ENCODE results near the gene JUP.
"Not testable (repeated sequence)": the region's sequence is repeated elsewhere in the genome, so short reads cannot be mapped to it uniquely, and the experiment has no call there.

JUP gene

GRCh38 chr17:41785091-41785858, 1.2 kb downstream of the JUP start:
- H3K27ac ChIP-seq, result peak overlapping the region; percentile 69 to 99 (median 96)

DNA sequence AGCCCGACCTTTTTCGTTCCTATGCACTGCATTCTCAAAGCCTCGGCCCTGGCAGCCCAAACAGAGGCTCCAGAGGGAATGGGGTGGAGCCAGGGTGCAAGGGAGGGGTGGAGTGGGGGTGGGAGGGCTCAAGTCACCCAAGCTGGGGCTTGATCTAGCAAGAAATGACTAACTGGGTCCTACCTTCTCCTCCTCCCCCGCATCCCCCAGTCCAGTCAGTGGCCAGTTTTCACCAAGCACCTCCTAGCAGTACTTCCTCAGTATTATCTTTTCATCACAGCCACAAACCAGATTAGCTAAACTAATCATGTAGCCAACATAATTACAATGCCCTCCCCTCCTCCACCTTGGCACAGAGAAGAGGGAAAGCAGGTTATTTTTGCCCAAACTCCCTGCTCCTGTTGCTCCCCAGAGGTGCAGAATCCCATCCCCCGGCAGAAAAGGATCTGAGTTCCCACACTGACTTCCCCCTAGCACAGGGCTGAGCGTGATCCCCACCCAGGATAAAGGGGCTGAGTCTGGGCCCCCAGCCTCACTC, 2.2 kb downstream of the JUP start:
- peak overlapping the region in 20 of 21 experiments; percentile 81 to 99 (median 96) for H3K27ac ChIP-seq

More at GRCh38 chr17:41785091-41785858, 1.2 kb downstream of the JUP start:
- peak overlapping the region; percentile 53 to 87 (median 70) for H3K4me3 ChIP-seq

DNA sequence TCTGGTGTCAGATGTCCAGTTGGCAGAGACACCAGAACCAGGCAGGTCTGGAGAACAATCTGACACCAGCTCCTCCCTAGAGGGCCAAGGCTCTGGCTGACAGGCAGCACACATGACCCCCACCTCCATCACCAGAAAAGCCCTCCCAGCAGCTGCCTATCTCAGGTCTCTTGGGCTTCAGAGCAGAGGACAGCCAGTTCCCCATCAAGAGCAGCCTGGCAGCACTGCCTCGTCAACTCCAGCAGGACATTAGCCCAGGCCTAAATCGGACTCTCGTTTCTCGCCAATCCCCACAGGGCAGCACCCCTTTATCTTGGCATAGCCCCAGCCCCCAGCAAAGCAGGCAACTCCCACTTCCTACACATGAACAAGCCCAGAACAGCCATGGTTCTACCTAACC, 4.4 kb downstream of the JUP start:
- Histone ChIP-seq H3K27ac (peak overlapping the region in 19 of 21 experiments; percentile 14 to 99 (median 67)), H3K4me3 (peak overlapping the region in 5 of 7 experiments; percentile 6 to 80 (median 25))

More for the DNA sequence above, 2.2 kb downstream of the JUP start:
- H3K4me3 ChIP-seq, result peak overlapping the region; percentile 53 to 87 (median 70)

DNA sequence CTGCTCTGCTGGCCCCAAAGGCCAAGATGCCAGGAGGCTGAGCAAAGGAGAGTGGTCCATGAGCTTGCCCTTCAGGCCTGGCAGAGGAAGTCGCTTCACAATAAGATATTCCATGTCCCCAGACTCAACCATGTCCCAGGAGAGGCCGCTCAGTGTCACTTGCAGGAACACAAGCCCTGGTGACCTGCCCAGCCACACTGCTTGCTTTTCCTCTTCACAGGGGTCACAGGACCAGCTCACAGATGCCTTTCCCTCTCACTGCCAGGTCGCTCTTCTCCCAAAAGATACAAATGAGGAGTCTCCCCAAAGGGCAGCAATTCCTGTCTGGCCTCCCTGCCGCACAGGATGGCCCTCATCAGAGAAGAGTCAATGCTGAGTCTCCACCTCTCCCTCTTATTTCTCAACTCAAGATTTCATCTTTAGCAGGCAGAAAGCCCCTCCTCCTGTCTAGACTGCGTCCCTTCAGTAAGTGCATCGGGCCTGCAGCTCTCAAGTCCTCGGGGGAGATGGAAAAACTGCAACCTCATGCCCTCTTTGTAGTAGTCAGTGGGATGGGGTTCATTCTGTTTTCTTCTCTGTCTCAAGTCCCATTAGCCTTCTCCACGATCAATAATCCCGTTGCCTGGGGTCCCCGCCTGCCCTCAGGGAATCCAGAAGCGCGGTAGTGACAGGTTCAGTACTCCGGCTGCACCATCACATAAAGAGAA, 5.0 kb downstream of the JUP start:
- peak overlapping the region in 3 of 7 experiments; percentile 6 to 80 (median 70) for H3K4me3 ChIP-seq
- H3K27ac ChIP-seq, result peak overlapping the region in 17 of 21 experiments; percentile 2 to 99 (median 73)

- Histone ChIP-seq H3K27ac (peak overlapping the region in 1 of 21 experiments; percentile 21), H3K4me3 (no peak overlapping the region)
Measured at GRCh38 chr17:41779954-41780353, 6.6 kb downstream of the JUP start.

GRCh38 chr17:41777574-41778188, 8.8 kb downstream of the JUP start:
- Histone ChIP-seq H3K27ac (peak overlapping the region in 19 of 21 experiments; percentile 3 to 87 (median 68)), H3K4me3 (no peak overlapping the region)

DNA sequence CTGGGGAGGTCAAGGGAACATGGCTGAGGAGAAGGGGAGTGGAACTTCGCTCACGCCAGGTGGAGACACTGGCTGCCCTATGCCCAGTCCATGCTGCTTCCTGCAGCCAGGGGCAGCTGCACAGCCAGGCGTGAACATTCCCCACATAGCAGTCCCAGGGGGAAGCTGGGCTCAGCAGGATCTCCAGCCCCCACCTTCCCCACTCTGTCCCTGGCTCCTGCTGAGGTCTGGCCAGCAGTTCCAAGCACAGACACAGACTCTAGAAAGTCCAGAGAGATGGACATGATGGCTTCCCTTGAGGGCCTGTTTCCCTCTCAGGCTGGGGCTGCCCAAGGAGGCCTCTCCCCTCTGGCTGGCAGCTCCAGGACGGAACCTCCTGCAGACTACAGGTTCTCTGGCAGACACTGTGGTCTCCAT, 9.3 kb downstream of the JUP start:
- peak overlapping the region in 19 of 21 experiments; percentile 18 to 87 (median 67) for H3K27ac ChIP-seq
- no peak overlapping the region for H3K4me3 ChIP-seq

- peak overlapping the region in 19 of 21 experiments; percentile 32 to 87 (median 68) for H3K27ac ChIP-seq
- H3K4me3 ChIP-seq, result not testable (repeated sequence)
Measured at GRCh38 chr17:41776262-41776900, 10.1 kb downstream of the JUP start.

- Histone ChIP-seq H3K27ac (peak overlapping the region in 20 of 21 experiments; percentile 32 to 87 (median 66)), H3K4me3 (no peak overlapping the region)
Measured at GRCh38 chr17:41775394-41776226, 10.9 kb downstream of the JUP start.

DNA sequence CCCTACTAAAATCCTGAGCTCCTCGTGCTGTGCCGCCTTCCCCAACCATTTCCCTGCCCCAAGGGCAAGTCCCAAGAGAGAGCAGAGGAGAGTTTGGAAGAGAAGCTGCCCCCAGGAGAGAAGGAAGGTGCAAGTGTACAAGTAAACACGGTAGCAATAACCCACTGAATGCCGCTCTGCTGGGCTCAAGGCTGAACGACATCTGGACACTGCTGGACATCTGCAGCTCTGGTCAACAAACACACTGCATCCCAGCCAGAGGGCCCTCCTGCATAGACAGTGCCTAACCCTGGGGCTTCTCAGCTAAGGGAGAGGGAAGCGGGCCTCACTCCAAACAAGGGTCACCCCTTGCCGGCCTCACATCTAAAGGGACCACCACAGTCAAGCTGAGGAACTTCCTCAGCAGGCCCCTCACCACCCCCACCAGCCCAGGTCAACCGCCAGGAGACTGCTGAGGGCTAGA, 12.7 kb downstream of the JUP start:
- H3K4me3 ChIP-seq, result peak overlapping the region in 1 of 7 experiments; percentile 8
- peak overlapping the region in 20 of 21 experiments; percentile 48 to 87 (median 74) for H3K27ac ChIP-seq

- Histone ChIP-seq H3K4me3 (peak overlapping the region in 2 of 7 experiments; percentile 7 to 8), H3K27ac (peak overlapping the region in 20 of 21 experiments; percentile 56 to 87 (median 78))
Measured at GRCh38 chr17:41773190-41773588, 13.3 kb downstream of the JUP start.

GRCh38 chr17:41772586-41773189, 13.8 kb downstream of the JUP start:
- H3K27ac ChIP-seq, result peak overlapping the region in 19 of 21 experiments; percentile 39 to 87 (median 75)
- peak overlapping the region in 1 of 7 experiments; percentile 7 for H3K4me3 ChIP-seq

DNA sequence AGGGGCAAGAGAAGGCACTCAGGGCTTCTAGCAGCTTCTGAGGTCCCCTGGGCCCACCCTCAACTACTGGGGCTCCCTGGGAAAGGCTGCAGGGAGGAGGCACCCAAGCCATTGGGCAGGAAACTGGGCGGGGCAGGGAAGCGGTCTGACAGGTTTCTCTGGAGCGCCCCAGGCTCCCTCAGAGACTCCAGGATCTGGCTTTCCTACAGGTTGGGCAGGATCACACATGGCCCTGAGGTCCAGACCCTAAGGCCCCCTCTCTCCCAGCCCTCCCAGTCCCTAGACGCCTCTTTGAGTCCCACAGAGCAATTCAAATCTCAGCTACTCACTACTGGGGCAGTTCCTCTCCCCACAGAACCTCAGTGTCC, 14.3 kb downstream of the JUP start:
- peak overlapping the region in 1 of 7 experiments; percentile 7 for H3K4me3 ChIP-seq
- H3K27ac ChIP-seq, result peak overlapping the region in 20 of 21 experiments; percentile 39 to 87 (median 74)

DNA sequence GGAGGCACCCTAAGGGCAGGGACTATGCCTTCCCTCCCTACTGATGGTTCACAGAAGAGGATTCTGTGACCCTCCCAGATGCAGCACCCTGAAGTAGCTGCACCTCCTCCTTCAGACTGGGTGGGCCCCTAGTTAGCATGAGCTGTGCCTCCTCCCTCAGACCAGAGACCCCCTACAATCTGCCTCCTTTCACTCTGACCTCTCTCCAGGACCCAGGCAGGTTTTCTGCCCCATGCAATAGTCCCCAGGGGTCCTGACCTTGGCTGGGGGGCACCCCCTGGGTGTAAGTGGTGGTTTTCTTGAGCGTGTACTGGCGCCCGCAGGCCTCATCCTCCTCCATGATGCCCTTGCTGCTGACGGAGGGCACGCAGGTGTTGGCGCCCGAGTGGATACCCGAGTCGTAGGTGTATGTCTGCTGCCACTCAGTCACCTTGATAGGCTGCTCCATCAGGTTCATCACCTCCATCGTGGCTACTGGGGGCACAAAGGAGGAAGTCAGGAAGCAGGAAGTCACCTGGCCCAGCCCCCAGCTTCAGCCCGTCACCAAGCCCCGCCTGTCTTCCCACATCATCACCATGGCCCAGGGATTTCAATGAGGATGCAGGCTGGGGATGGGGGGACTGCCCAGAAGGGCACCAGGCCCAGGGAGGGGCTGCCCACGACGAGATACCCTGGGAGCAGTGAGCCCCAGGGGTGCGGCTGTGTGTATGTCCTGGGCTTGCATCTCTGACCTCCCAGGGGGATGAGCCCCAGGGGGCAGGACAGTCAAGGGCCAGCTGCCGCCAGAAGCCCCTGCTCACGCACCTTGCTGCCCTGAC, 14.9 kb downstream of the JUP start:
- peak overlapping the region in 19 of 21 experiments; percentile 1 to 87 (median 75) for H3K27ac ChIP-seq
- no peak overlapping the region for H3K4me3 ChIP-seq

GRCh38 chr17:41769985-41770384, 16.5 kb downstream of the JUP start:
- no peak overlapping the region for H3K4me3 ChIP-seq

DNA sequence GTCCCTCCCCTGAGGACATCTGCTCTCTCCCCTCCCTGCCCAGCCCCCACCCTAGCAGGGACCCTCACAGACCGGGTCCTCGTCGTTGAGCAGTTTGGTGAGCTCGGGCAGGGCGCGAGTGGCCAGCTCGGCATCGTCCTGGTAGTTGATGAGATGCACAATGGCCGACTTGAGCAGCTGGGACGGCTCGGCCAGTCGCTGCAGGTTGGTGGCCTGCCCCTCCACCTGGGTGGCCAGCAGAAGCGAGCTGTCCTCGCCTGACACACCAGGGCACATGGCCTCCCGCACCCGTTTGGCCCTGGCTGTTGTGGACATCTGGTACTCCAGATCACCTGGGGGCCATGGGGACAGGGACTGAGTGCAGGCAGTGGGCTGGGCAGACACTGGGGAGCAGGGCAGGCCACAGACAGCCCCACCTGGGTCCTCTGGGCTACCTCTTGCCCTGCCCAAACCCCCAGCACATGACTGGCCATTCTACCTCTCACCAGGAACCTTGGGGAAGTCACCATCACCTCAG, 17.1 kb downstream of the JUP start:
- peak overlapping the region in 2 of 21 experiments; percentile 2 to 86 for H3K27ac ChIP-seq
- no peak overlapping the region for H3K4me3 ChIP-seq

More at GRCh38 chr17:41769985-41770384, 16.5 kb downstream of the JUP start:
- peak overlapping the region in 6 of 21 experiments; percentile 0 to 86 (median 20) for H3K27ac ChIP-seq

Data from skin epidermis (tissue), 12 donors.